H1 (cell line): ENCODE measurements around the gene TMEM245. TPM values are rescaled to one million over a fixed set of nuclear protein-coding genes. Genes with fewer than 3 reads are reported as not detected.

Source experiments
- CTCF ChIA-PET: fragments of 300-600 bp; sonication (Branson Sonifier 250); formaldehyde crosslinking; loops from one replicate; lab custom pipeline; 2021; ENCODE audit not compliant: partially characterized antibody; lab: Charles Lee
- POLR2A ChIA-PET: fragments of 300-600 bp; sonication (Branson Sonifier 250); formaldehyde crosslinking; loops from one replicate; lab custom pipeline; 2021; ENCODE audit warnings: inconsistent platforms; ENCODE audit not compliant: partially characterized antibody; lab: Charles Lee
- DNase-seq, 2 experiments: peaks; one replicate each; pipeline versions ENCODE4 v3.0.0 to v3.0.0-alpha.2; 2010 to 2022; ENCODE audit warnings: low spot score in 2 of 2, low read depth in 1 of 2, mixed read lengths in 1 of 2
- FAIRE-seq: peaks from 2 replicates; lab custom pipeline; 2011; peaks lifted over from hg19 to GRCh38; lab: Jason Lieb, UNC
- H2AFZ ChIP-seq: 2 replicates; pipeline ENCODE4 v1.8.1; 2012; ENCODE audit warnings: low read length, inconsistent platforms
- H2AK5ac ChIP-seq: 2 replicates; pipeline ENCODE4 v1.6.1; 2013; ENCODE audit warnings: low read depth, low read length
- H2BK120ac ChIP-seq: replicated peaks from 2 replicates; pipeline ENCODE3; 2013; ENCODE audit warnings: low read depth, low read length, inconsistent platforms
- H2BK12ac ChIP-seq: 2 replicates; pipeline ENCODE4 v1.6.1; 2013; ENCODE audit warnings: low read depth, low read length
- H2BK15ac ChIP-seq: 2 replicates; pipeline ENCODE4 v1.6.1; 2013; ENCODE audit warnings: low read length
- H2BK20ac ChIP-seq: 2 replicates; pipeline ENCODE4 v1.6.1; 2013; ENCODE audit warnings: low read length
- H2BK5ac ChIP-seq: 2 replicates; pipeline ENCODE4 v1.6.1; 2013; ENCODE audit warnings: low read depth, low read length
- H3K14ac ChIP-seq: 2 replicates; pipeline ENCODE4 v1.6.1; 2013; ENCODE audit warnings: inconsistent platforms; ENCODE audit not compliant: insufficient read length
- H3K18ac ChIP-seq: 2 replicates; pipeline ENCODE4 v1.6.1; 2013; ENCODE audit warnings: low read length; ENCODE audit errors: extremely low read depth
- H3K23ac ChIP-seq: 2 replicates; pipeline ENCODE4 v1.6.1; 2013; ENCODE audit warnings: inconsistent platforms; ENCODE audit not compliant: insufficient read length
- H3K23me2 ChIP-seq: 2 replicates; pipeline ENCODE4 v1.6.1; 2013; ENCODE audit warnings: low read depth, low read length
- H3K27ac ChIP-seq: 2 replicates; pipeline ENCODE4 v1.6.1; 2011; ENCODE audit warnings: low read depth, low read length, inconsistent platforms
- H3K27me3 ChIP-seq, 4 experiments: replicated peaks in 1 of 4; 1 replicate in 1 of 4; 2 replicates in 3 of 4; pipeline versions ENCODE4 v1.6.1 to v1.8.1; 2011 to 2013; ENCODE audit warnings: low read length in 3 of 4, mild to moderate bottlenecking in 3 of 4, inconsistent platforms in 2 of 4, mixed read lengths in 2 of 4, moderate library complexity in 1 of 4; ENCODE audit not compliant: control insufficient read depth in 3 of 4, insufficient read depth in 3 of 4; ENCODE audit errors: extremely low read depth in 1 of 4
- H3K36me3 ChIP-seq, 4 experiments: 2 replicates each; pipeline versions ENCODE4 v1.6.1 to v1.8.1; 2011 to 2013; ENCODE audit warnings: mild to moderate bottlenecking in 4 of 4, low read length in 3 of 4, moderate library complexity in 2 of 4, control low read depth in 1 of 4, inconsistent platforms in 1 of 4; ENCODE audit not compliant: insufficient read depth in 4 of 4, control insufficient read depth in 2 of 4
- H3K4ac ChIP-seq: replicated peaks from 2 replicates; pipeline ENCODE3; 2013; ENCODE audit warnings: low read length, low read depth, mixed read lengths, inconsistent platforms; ENCODE audit not compliant: insufficient read length
- H3K4me1 ChIP-seq, 4 experiments: replicated peaks in 1 of 4; 1 replicate in 1 of 4; 2 replicates in 3 of 4; pipeline versions ENCODE4 v1.6.1 to v1.8.1; 2011 to 2013; ENCODE audit warnings: low read length in 3 of 4, inconsistent platforms in 2 of 4, mixed read lengths in 1 of 4; ENCODE audit not compliant: insufficient read depth in 4 of 4, control insufficient read depth in 3 of 4
- H3K4me2 ChIP-seq, 2 experiments: 2 replicates each; pipeline versions ENCODE4 v1.6.1 to v1.8.1; 2011 to 2013; ENCODE audit warnings: low read depth in 2 of 2, low read length in 2 of 2, control low read depth in 1 of 2, inconsistent platforms in 1 of 2, mild to moderate bottlenecking in 1 of 2; ENCODE audit not compliant: insufficient read depth in 1 of 2
- H3K4me3 ChIP-seq, 4 experiments: fragments of 200-600, 300-600 bp in 1 of 4; sonication (generic), shearing (Covaris generic), sonication (Bioruptor Twin) in 1 of 4; 2 replicates each; pipeline versions ENCODE4 v1.5.1 to v1.8.1; 2011 to 2016; ENCODE audit warnings: low read length in 4 of 4, low read depth in 3 of 4, control low read depth in 2 of 4, inconsistent platforms in 2 of 4, mild to moderate bottlenecking in 2 of 4, mixed read lengths in 1 of 4, moderate library complexity in 1 of 4; ENCODE audit not compliant: insufficient read depth in 2 of 4; ENCODE audit errors: extremely low read depth in 1 of 4
- H3K56ac ChIP-seq: replicated peaks from 2 replicates; pipeline ENCODE3; 2013; ENCODE audit warnings: low read depth, mild to moderate bottlenecking, mixed read lengths, low read length, inconsistent platforms; ENCODE audit not compliant: insufficient read length
- H3K79me1 ChIP-seq: 2 replicates; pipeline ENCODE4 v1.6.1; 2013; ENCODE audit warnings: low read depth, low read length, control low read depth
- H3K79me2 ChIP-seq, 2 experiments: 2 replicates each; pipeline versions ENCODE4 v1.6.1 to v1.8.1; 2012 to 2013; ENCODE audit warnings: low read length in 2 of 2, mild to moderate bottlenecking in 2 of 2, inconsistent platforms in 1 of 2; ENCODE audit not compliant: insufficient read depth in 2 of 2, control insufficient read depth in 1 of 2
- H3K9ac ChIP-seq, 4 experiments: replicated peaks in 1 of 4; 1 replicate in 1 of 4; 2 replicates in 3 of 4; pipeline versions ENCODE4 v1.6.1 to v1.8.1; 2011 to 2013; ENCODE audit warnings: low read depth in 3 of 4, low read length in 3 of 4, control low read depth in 2 of 4, mild to moderate bottlenecking in 2 of 4, moderate library complexity in 2 of 4, inconsistent platforms in 1 of 4; ENCODE audit errors: extremely low read depth in 1 of 4
- H3K9me3 ChIP-seq, 2 experiments: 2 replicates each; pipeline versions ENCODE4 v1.6.1 to v1.8.1; 2012 to 2013; ENCODE audit warnings: mild to moderate bottlenecking in 2 of 2, moderate library complexity in 2 of 2, control low read depth in 1 of 2, inconsistent platforms in 1 of 2, low read depth in 1 of 2, low read length in 1 of 2, mixed read lengths in 1 of 2; ENCODE audit not compliant: insufficient read depth in 2 of 2
- H4K20me1 ChIP-seq, 2 experiments: replicated peaks in 1 of 2; 2 replicates each; pipeline versions ENCODE3 to v1.8.1; 2011 to 2013; ENCODE audit warnings: inconsistent platforms in 2 of 2, low read length in 2 of 2, mild to moderate bottlenecking in 1 of 2; ENCODE audit not compliant: insufficient read depth in 2 of 2, control insufficient read depth in 1 of 2
- H4K5ac ChIP-seq: 2 replicates; pipeline ENCODE4 v1.6.1; 2013; ENCODE audit warnings: low read length, low read depth, mixed read lengths, inconsistent platforms; ENCODE audit not compliant: insufficient read length
- H4K8ac ChIP-seq: 2 replicates; pipeline ENCODE4 v1.8.0; 2013; ENCODE audit warnings: mild to moderate bottlenecking, moderate library complexity, low read length, inconsistent platforms; ENCODE audit not compliant: insufficient read depth; ENCODE audit errors: extremely low read depth
- H4K91ac ChIP-seq: replicated peaks from 2 replicates; pipeline ENCODE3; 2013; ENCODE audit warnings: low read length, mixed read lengths, inconsistent platforms; ENCODE audit not compliant: insufficient read length
- BCL11A ChIP-seq, 2 experiments: IDR thresholded peaks; one replicate each; pipeline ENCODE4 v1.6.1; 2011; ENCODE audit warnings: low read depth in 2 of 2, low read length in 2 of 2, mild to moderate bottlenecking in 2 of 2
- CBX8 ChIP-seq: fragments of 300-800, 300-1000 bp; sonication (generic); IDR thresholded peaks from 2 replicates; pipeline ENCODE4 v1.7.1; 2016; ENCODE audit warnings: low read depth, low read length, borderline replicate concordance
- CHD1 ChIP-seq: IDR thresholded peaks from 2 replicates; pipeline ENCODE4 v1.6.1; 2012; ENCODE audit warnings: low read depth, low read length, improper control_type of control experiment
- CHD2 ChIP-seq: IDR thresholded peaks from 2 replicates; pipeline ENCODE4 v1.6.1; 2012; ENCODE audit warnings: low read length, improper control_type of control experiment
- EGR1 ChIP-seq: IDR thresholded peaks from 2 replicates; pipeline ENCODE4 v1.6.1; 2011; ENCODE audit warnings: low read depth, low read length, borderline replicate concordance
- GABPA ChIP-seq: IDR thresholded peaks from 2 replicates; pipeline ENCODE4 v1.6.1; 2011; ENCODE audit warnings: mild to moderate bottlenecking, low read length, moderate library complexity, borderline replicate concordance; ENCODE audit not compliant: insufficient read depth
- GTF2F1 ChIP-seq: IDR thresholded peaks from 2 replicates; pipeline ENCODE4 v1.6.1; 2012; ENCODE audit warnings: low read depth, low read length, improper control_type of control experiment, borderline replicate concordance
- KDM1A ChIP-seq: fragments of 200-600, 300-600 bp; sonication (generic); IDR thresholded peaks from 2 replicates; pipeline ENCODE4 v1.7.1; 2016; ENCODE audit warnings: mild to moderate bottlenecking, low read length, borderline replicate concordance
- NANOG ChIP-seq: IDR thresholded peaks from 2 replicates; pipeline ENCODE4 v1.6.1; 2011; ENCODE audit warnings: low read length, low read depth, mild to moderate bottlenecking, inconsistent platforms; ENCODE audit not compliant: insufficient read depth, poor library complexity, severe bottlenecking
- RNF2 ChIP-seq: fragments of 200-900, 300-1000 bp; sonication (generic); IDR thresholded peaks from 2 replicates; pipeline ENCODE4 v1.7.1; 2016; ENCODE audit warnings: borderline replicate concordance, low read depth, mild to moderate bottlenecking, antibody characterized with exemption, low read length; ENCODE audit not compliant: poor library complexity, severe bottlenecking; ENCODE audit errors: missing control alignments
- RXRA ChIP-seq: IDR thresholded peaks from 2 replicates; pipeline ENCODE4 v1.6.1; 2011; ENCODE audit warnings: low read depth, mild to moderate bottlenecking, low read length, moderate library complexity; ENCODE audit not compliant: insufficient read depth
- SIRT6 ChIP-seq: IDR thresholded peaks from one replicate; pipeline ENCODE4 v1.7.1; 2012; ENCODE audit warnings: low read length, inconsistent platforms
- SIX5 ChIP-seq: IDR thresholded peaks from 2 replicates; pipeline ENCODE4 v1.6.1; 2011; ENCODE audit warnings: mild to moderate bottlenecking, low read depth, low read length
- TAF1 ChIP-seq: IDR thresholded peaks from 2 replicates; pipeline ENCODE4 v1.6.1; 2011; ENCODE audit warnings: mild to moderate bottlenecking, low read depth, low read length
- TEAD4 ChIP-seq: IDR thresholded peaks from 2 replicates; pipeline ENCODE4 v1.6.1; 2012; ENCODE audit warnings: low read depth, low read length, inconsistent platforms, mixed read lengths
- WGBS, 2 experiments: shearing (Covaris generic) in 1 of 2; methylation state at CpG; one replicate each; pipeline versions ENCODE4 v1.1.6 to v1.1.7; 2013 to 2015; ENCODE audit warnings: low lambda C conversion rate in 2 of 2, mixed read lengths in 2 of 2, inconsistent platforms in 1 of 2, low coverage in 1 of 2, missing lambda C conversion rate in 1 of 2; ENCODE audit not compliant: insufficient replicate concordance in 2 of 2, insufficient coverage in 1 of 2, insufficient read length in 1 of 2; ENCODE audit errors: extremely low coverage in 1 of 2, missing lambda C conversion rate in 1 of 2; 5-methylcytosine and 5-hydroxymethylcytosine counted together
- polyA plus RNA-seq, 7 experiments: library from polyadenylated mRNA; depleted of rRNA in 3 of 7; stranded (reverse) in 5 of 7; unstranded in 2 of 7; fragments of >200 nt in 5 of 7; fragments of 200-250 nt in 2 of 7; gene quantifications; 1 replicate in 5 of 7; 2 replicates in 1 of 7; 4 replicates in 1 of 7; pipeline versions ENCODE4 v1.2.1 to v1.2.3, GENCODE V29; 2011 to 2013; ENCODE audit warnings: missing spikeins in 2 of 7, mixed read lengths in 2 of 7
- total RNA-seq: library from RNA; stranded (reverse); fragmentation: NEBNext Ultra II Directional; extraction: Animal tissue kit (Norgen Biotek cat#: 25700); gene quantifications from 2 replicates; pipeline ENCODE4 v1.2.1, GENCODE V29; 2021

The TMEM245 gene
- total and polyA plus RNA-seq, 2 of the 8 experiments (the other 6 are each of a cell fraction or from before 2014, with no cell fraction given) = 44.3 to 45.8 TPM

DNA sequence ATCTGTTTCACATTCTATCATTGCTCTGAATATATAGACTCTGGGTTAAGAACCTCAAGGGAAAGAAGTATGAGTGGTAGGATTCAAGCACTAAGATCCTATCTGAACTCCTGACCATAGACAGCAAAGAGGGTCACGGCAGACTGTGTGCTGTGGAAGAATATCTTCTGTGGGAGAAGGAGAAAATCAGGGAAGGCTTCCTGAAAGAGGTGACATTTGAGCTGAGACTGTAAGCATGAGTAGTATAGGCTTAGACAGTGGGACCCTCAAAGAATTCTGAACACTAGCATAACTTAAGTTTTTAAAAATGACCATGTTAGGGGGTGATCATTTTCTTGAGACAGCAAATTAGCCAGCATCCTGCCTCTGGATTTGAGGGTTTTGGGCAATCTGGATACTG is 43.4 kb upstream of the TMEM245 start:
- H3K18ac ChIP-seq = no peak overlapping the region
- H3K23ac ChIP-seq = no peak overlapping the region
- H4K20me1 ChIP-seq = no peaks in the 10 kb centered on the region
- FAIRE-seq (no peak), DNase-seq (no peak)
- H2AK5ac ChIP-seq = no peak overlapping the region
- H3K4me2 ChIP-seq = no peak overlapping the region
- peaks cover 6% of the 10 kb centered on the region in 2 experiments; a peak in 3 of 4 replicates for H3K9me3 ChIP-seq
- POLR2A ChIA-PET = no interaction called here
- H2AFZ ChIP-seq = no peak overlapping the region
- no peak overlapping the region for H3K9ac ChIP-seq
- H3K79me1 ChIP-seq = no peaks in the 10 kb centered on the region
- H2BK12ac ChIP-seq = no peak overlapping the region
- H3K56ac ChIP-seq = no peak overlapping the region
- H3K4me3 ChIP-seq = no peak overlapping the region
- no peak overlapping the region for H3K4ac ChIP-seq
- H2BK20ac ChIP-seq = no peak overlapping the region
- H3K14ac ChIP-seq = no peak overlapping the region
- no peak overlapping the region for H2BK120ac ChIP-seq
- H3K27me3 ChIP-seq = peaks cover 6 to 23% (median 18%) of the 10 kb centered on the region in 4 experiments
- no peaks in the 10 kb centered on the region for H3K79me2 ChIP-seq
- no peak overlapping the region for H2BK15ac ChIP-seq
- H3K4me1 ChIP-seq = peaks cover 0 to 2% (median 0%) of the 10 kb centered on the region in 4 experiments; a peak in 2 of 7 replicates
- no peak overlapping the region for H3K27ac ChIP-seq
- no peak overlapping the region for H2BK5ac ChIP-seq
- WGBS, 2 experiments = 85% methylated on average over 1 of the region's 1 CpG; no CpG with 5 or more reads in 1 of the 2 experiments
- H3K23me2 ChIP-seq = peaks cover 6% of the 10 kb centered on the region; the same call in 1 of the 2 replicates
- no peaks in the 10 kb centered on the region; a peak in 1 of 8 replicates for H3K36me3 ChIP-seq
- no peak overlapping the region for H4K8ac ChIP-seq
- H4K91ac ChIP-seq = no peak overlapping the region
- H4K5ac ChIP-seq = no peak overlapping the region
- CTCF ChIA-PET = interaction anchor here (3.0 kb wide), 1 partner anchor 20 kb away, joined by 12 read pairs; no protein-coding TSS in a partner anchor
- TF ChIP-seq TEAD4 (no peak), CHD1 (no peak), TAF1 (no peak), RXRA (no peak), GABPA (no peak), KDM1A (no peak), RNF2 (no peak), CBX8 (no peak), SIRT6 (no peak), GTF2F1 (no peak), BCL11A (IDR thresholded peaks at IDR 0.05; ENCODE audit: low read depth in 2 of 2, low read length in 2 of 2) (no peak), EGR1 (no peak), NANOG (no peak), CHD2 (no peak), SIX5 (no peak)
